Measurements from ENCODE around the gene TMEM150C.
"Not testable (repeated sequence)": the region's sequence is repeated elsewhere in the genome, so short reads cannot be mapped to it uniquely, and the experiment has no call there.

The TMEM150C gene

GRCh38 chr4:82477469-82477868 lies 84.3 kb downstream of the TMEM150C start:
- not testable (repeated sequence) for H3K27me3 ChIP-seq (ENCODE audit: insufficient read depth, low read length); H3K9me3 ChIP-seq (ENCODE audit: low read length); H3K4me3 ChIP-seq (ENCODE audit: low read length); H2AFZ ChIP-seq (ENCODE audit: low read depth, low read length); H3K4me1 ChIP-seq (ENCODE audit: insufficient read depth, low read length); H3K36me3 ChIP-seq (ENCODE audit: insufficient read depth, low read length)

GRCh38 chr4:82475931-82476330 lies 85.9 kb downstream of the TMEM150C start:
- H3K4me1 ChIP-seq (ENCODE audit: insufficient read depth, low read length); H3K4me3 ChIP-seq (ENCODE audit: low read length); H3K36me3 ChIP-seq (ENCODE audit: insufficient read depth, low read length); H2AFZ ChIP-seq (ENCODE audit: low read depth, low read length); H3K9me3 ChIP-seq (ENCODE audit: low read length); H3K27me3 ChIP-seq (ENCODE audit: insufficient read depth, low read length): not testable (repeated sequence)

- H3K4me1 ChIP-seq (ENCODE audit: insufficient read depth, low read length): peaks cover 8% of the 10 kb centered on the region
Observed at GRCh38 chr4:82473621-82474164, 88.1 kb downstream of the TMEM150C start.

GRCh38 chr4:82473080-82473479 lies 88.7 kb downstream of the TMEM150C start:
- not testable (repeated sequence) for H2AFZ ChIP-seq (ENCODE audit: low read depth, low read length); H3K4me3 ChIP-seq (ENCODE audit: low read length); H3K36me3 ChIP-seq (ENCODE audit: insufficient read depth, low read length); H3K9me3 ChIP-seq (ENCODE audit: low read length); H3K27me3 ChIP-seq (ENCODE audit: insufficient read depth, low read length); H3K4me1 ChIP-seq (ENCODE audit: insufficient read depth, low read length)

More at GRCh38 chr4:82473621-82474164, 88.1 kb downstream of the TMEM150C start:
- no peaks in the 10 kb centered on the region for H3K36me3 ChIP-seq (ENCODE audit: insufficient read depth, low read length)
- H2AFZ ChIP-seq (ENCODE audit: low read depth, low read length): no peak overlapping the region
- H3K9me3 ChIP-seq (ENCODE audit: low read length): peaks cover 2% of the 10 kb centered on the region
- H3K27me3 ChIP-seq (ENCODE audit: insufficient read depth, low read length): no peaks in the 10 kb centered on the region
- H3K4me3 ChIP-seq (ENCODE audit: low read length): no peak overlapping the region

GRCh38 chr4:82469791-82470345 lies 91.9 kb downstream of the TMEM150C start:
- no peaks in the 10 kb centered on the region for H3K36me3 ChIP-seq (ENCODE audit: insufficient read depth, low read length)
- no peak overlapping the region for H3K4me3 ChIP-seq (ENCODE audit: low read length)
- peaks cover 8% of the 10 kb centered on the region for H3K4me1 ChIP-seq (ENCODE audit: insufficient read depth, low read length)
- no peaks in the 10 kb centered on the region for H3K27me3 ChIP-seq (ENCODE audit: insufficient read depth, low read length)
- no peak overlapping the region for H2AFZ ChIP-seq (ENCODE audit: low read depth, low read length)
- peaks cover 4% of the 10 kb centered on the region for H3K9me3 ChIP-seq (ENCODE audit: low read length)

DNA sequence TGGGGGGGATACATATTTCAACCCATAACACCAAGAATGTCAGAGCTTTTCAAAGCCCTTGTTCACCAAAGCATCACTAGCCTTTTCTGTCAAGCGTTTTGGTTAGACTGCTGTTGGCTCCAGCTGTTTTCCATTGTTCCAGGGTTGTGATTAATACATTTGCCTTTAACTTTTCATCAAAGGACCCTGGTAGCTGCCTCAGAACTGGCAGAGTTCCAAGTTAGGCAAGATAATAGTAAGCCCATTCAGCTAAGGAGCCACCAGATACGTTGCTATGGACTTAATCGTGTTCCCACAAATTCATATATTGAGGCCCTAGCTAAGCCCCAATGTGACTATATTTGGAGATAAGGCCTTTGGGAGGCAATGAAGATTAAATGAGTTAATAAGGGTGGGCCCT lies 94.3 kb downstream of the TMEM150C start:
- H3K9me3 ChIP-seq (ENCODE audit: low read length): peaks cover 4% of the 10 kb centered on the region
- H3K36me3 ChIP-seq (ENCODE audit: insufficient read depth, low read length): peaks cover 10% of the 10 kb centered on the region
- no peak overlapping the region for H3K4me3 ChIP-seq (ENCODE audit: low read length)
- no peaks in the 10 kb centered on the region for H3K27me3 ChIP-seq (ENCODE audit: insufficient read depth, low read length)
- peaks cover 8% of the 10 kb centered on the region for H3K4me1 ChIP-seq (ENCODE audit: insufficient read depth, low read length)
- H2AFZ ChIP-seq (ENCODE audit: low read depth, low read length): no peak overlapping the region

GRCh38 chr4:82463221-82463620 lies 98.6 kb downstream of the TMEM150C start:
- Histone ChIP-seq H3K36me3 (ENCODE audit: insufficient read depth, low read length) (peaks cover 38% of the 10 kb centered on the region), H3K27me3 (ENCODE audit: insufficient read depth, low read length) (no peaks in the 10 kb centered on the region), H3K4me3 (ENCODE audit: low read length) (no peak overlapping the region), H3K9me3 (ENCODE audit: low read length) (peaks cover under 1% of the 10 kb centered on the region), H2AFZ (ENCODE audit: low read depth, low read length) (no peak overlapping the region), H3K4me1 (ENCODE audit: insufficient read depth, low read length) (no peaks in the 10 kb centered on the region)

GRCh38 chr4:82462415-82462831 lies 99.4 kb downstream of the TMEM150C start:
- Histone ChIP-seq H3K4me3 (ENCODE audit: low read length) (no peak overlapping the region), H3K27me3 (ENCODE audit: insufficient read depth, low read length) (no peaks in the 10 kb centered on the region), H3K36me3 (ENCODE audit: insufficient read depth, low read length) (peaks cover 44% of the 10 kb centered on the region), H3K4me1 (ENCODE audit: insufficient read depth, low read length) (no peaks in the 10 kb centered on the region), H3K9me3 (ENCODE audit: low read length) (no peaks in the 10 kb centered on the region), H2AFZ (ENCODE audit: low read depth, low read length) (no peak overlapping the region)

GRCh38 chr4:82461710-82462109 lies 100.1 kb downstream of the TMEM150C start:
- H3K4me3 ChIP-seq (ENCODE audit: low read length): no peak overlapping the region
- peaks cover 52% of the 10 kb centered on the region for H3K36me3 ChIP-seq (ENCODE audit: insufficient read depth, low read length)
- H3K27me3 ChIP-seq (ENCODE audit: insufficient read depth, low read length): no peaks in the 10 kb centered on the region
- H3K4me1 ChIP-seq (ENCODE audit: insufficient read depth, low read length): no peaks in the 10 kb centered on the region
- no peak overlapping the region for H2AFZ ChIP-seq (ENCODE audit: low read depth, low read length)
- H3K9me3 ChIP-seq (ENCODE audit: low read length): no peaks in the 10 kb centered on the region

- H3K4me1 ChIP-seq (ENCODE audit: insufficient read depth, low read length): no peaks in the 10 kb centered on the region
- H3K36me3 ChIP-seq (ENCODE audit: insufficient read depth, low read length): peaks cover 72% of the 10 kb centered on the region
- H3K4me3 ChIP-seq (ENCODE audit: low read length): no peak overlapping the region
- no peaks in the 10 kb centered on the region for H3K27me3 ChIP-seq (ENCODE audit: insufficient read depth, low read length)
- H2AFZ ChIP-seq (ENCODE audit: low read depth, low read length): no peak overlapping the region
- H3K9me3 ChIP-seq (ENCODE audit: low read length): no peaks in the 10 kb centered on the region
Observed at GRCh38 chr4:82458729-82459128, 103.1 kb downstream of the TMEM150C start.

- Histone ChIP-seq H3K36me3 (ENCODE audit: insufficient read depth, low read length) (peaks cover 73% of the 10 kb centered on the region), H3K27me3 (ENCODE audit: insufficient read depth, low read length) (no peaks in the 10 kb centered on the region)
Observed at GRCh38 chr4:82457266-82457665, 104.5 kb downstream of the TMEM150C start.

GRCh38 chr4:82452026-82452425 lies 109.8 kb downstream of the TMEM150C start:
- Histone ChIP-seq H3K4me1 (ENCODE audit: insufficient read depth, low read length) (no peaks in the 10 kb centered on the region), H3K9me3 (ENCODE audit: low read length) (no peaks in the 10 kb centered on the region), H3K36me3 (ENCODE audit: insufficient read depth, low read length) (peaks cover 81% of the 10 kb centered on the region), H2AFZ (ENCODE audit: low read depth, low read length) (no peak overlapping the region), H3K4me3 (ENCODE audit: low read length) (no peak overlapping the region), H3K27me3 (ENCODE audit: insufficient read depth, low read length) (no peaks in the 10 kb centered on the region)

More at GRCh38 chr4:82457266-82457665, 104.5 kb downstream of the TMEM150C start:
- H3K4me1 ChIP-seq (ENCODE audit: insufficient read depth, low read length): no peaks in the 10 kb centered on the region
- H3K4me3 ChIP-seq (ENCODE audit: low read length): no peak overlapping the region
- H3K9me3 ChIP-seq (ENCODE audit: low read length): no peaks in the 10 kb centered on the region
- H2AFZ ChIP-seq (ENCODE audit: low read depth, low read length): no peak overlapping the region

DNA sequence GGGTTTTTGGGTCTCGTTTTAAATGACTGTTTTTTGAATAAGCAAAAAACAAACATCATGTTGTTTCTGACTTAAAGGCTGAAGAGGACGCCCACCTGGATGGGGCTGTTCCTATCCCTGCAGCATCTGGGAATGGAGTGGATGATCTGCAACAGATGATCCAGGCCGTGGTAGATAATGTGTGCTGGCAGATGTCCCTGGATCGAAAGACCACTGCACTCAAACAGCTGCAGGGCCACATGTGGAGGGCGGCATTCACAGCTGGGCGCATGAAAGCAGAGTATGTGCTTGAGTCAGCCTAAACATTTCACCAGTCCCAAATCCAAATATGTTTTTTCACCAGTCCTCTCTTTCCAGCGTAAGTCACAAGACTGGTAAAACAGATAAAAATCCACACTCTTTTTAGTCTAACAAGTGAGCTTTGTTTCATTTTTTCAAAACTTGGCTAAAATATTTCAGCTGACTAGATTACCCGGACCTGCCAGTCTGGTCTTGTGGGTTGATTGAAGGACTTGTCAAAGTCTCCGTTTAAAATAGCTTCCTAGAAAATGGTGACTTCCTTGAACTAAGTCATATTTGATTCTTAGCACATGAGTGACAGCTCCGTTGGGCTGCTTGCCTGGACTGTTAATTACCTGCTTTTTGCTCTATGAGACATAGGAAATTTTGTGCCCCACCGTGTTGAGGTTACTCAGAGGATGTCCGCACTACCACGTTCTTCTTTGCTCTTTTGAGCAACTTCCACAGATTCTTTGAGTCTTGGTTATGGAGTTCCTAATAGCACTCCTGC lies 110.6 kb downstream of the TMEM150C start:
- Histone ChIP-seq H3K36me3 (ENCODE audit: insufficient read depth, low read length) (peaks cover 73% of the 10 kb centered on the region), H3K27me3 (ENCODE audit: insufficient read depth, low read length) (no peaks in the 10 kb centered on the region), H3K4me1 (ENCODE audit: insufficient read depth, low read length) (no peaks in the 10 kb centered on the region), H3K4me3 (ENCODE audit: low read length) (no peak overlapping the region), H2AFZ (ENCODE audit: low read depth, low read length) (no peak overlapping the region), H3K9me3 (ENCODE audit: low read length) (no peaks in the 10 kb centered on the region)

Measured in neuron (in vitro differentiated cells).